ENCODE data around the gene ASPHD1.

- TF ChIP-seq, protein P1, sequence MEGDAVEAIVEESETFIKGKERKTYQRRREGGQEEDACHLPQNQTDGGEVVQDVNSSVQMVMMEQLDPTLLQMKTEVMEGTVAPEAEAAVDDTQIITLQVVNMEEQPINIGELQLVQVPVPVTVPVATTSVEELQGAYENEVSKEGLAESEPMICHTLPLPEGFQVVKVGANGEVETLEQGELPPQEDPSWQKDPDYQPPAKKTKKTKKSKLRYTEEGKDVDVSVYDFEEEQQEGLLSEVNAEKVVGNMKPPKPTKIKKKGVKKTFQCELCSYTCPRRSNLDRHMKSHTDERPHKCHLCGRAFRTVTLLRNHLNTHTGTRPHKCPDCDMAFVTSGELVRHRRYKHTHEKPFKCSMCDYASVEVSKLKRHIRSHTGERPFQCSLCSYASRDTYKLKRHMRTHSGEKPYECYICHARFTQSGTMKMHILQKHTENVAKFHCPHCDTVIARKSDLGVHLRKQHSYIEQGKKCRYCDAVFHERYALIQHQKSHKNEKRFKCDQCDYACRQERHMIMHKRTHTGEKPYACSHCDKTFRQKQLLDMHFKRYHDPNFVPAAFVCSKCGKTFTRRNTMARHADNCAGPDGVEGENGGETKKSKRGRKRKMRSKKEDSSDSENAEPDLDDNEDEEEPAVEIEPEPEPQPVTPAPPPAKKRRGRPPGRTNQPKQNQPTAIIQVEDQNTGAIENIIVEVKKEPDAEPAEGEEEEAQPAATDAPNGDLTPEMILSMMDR (IDR thresholded peaks at IDR 0.05): no peak
- no peak for TF ChIP-seq POLR2A (IDR thresholded peaks at IDR 0.05)
These were observed 40.4 kb downstream of the ASPHD1 start for GRCh38 chr16:29940656-29941055.

All from heart left ventricle (tissue), 13 donors.